ENCODE results near the gene SORCS1.

SORCS1 gene

GRCh38 chr10:106682175-106682574 lies 482.3 kb downstream of the SORCS1 start:
- no peaks in the 10 kb centered on the region for H3K27me3 ChIP-seq (ENCODE audit: low read depth, low read length)
- H3K9me3 ChIP-seq (ENCODE audit: control insufficient read depth in 1 of 2, low read length in 2 of 2): no peaks in the 10 kb centered on the region
- no peaks in the 10 kb centered on the region for H3K36me3 ChIP-seq (ENCODE audit: control insufficient read depth in 1 of 2, insufficient read depth in 2 of 2, low read length in 2 of 2)
- no peak overlapping the region for H3K4me3 ChIP-seq (ENCODE audit: low read depth in 1 of 2, low read length in 2 of 2)
- H3K4me1 ChIP-seq (ENCODE audit: control insufficient read depth in 1 of 2, insufficient read depth in 2 of 2, low read length in 2 of 2): no peaks in the 10 kb centered on the region
- no peak overlapping the region for H3K27ac ChIP-seq (ENCODE audit: low read length)

- H3K27me3 ChIP-seq (ENCODE audit: low read depth, low read length): no peaks in the 10 kb centered on the region
- H3K4me3 ChIP-seq (ENCODE audit: low read depth in 1 of 2, low read length in 2 of 2): no peak overlapping the region
- H3K4me1 ChIP-seq (ENCODE audit: control insufficient read depth in 1 of 2, insufficient read depth in 2 of 2, low read length in 2 of 2): no peaks in the 10 kb centered on the region
- H3K27ac ChIP-seq (ENCODE audit: low read length): no peak overlapping the region
- no peaks in the 10 kb centered on the region for H3K36me3 ChIP-seq (ENCODE audit: control insufficient read depth in 1 of 2, insufficient read depth in 2 of 2, low read length in 2 of 2)
- H3K9me3 ChIP-seq (ENCODE audit: control insufficient read depth in 1 of 2, low read length in 2 of 2): no peaks in the 10 kb centered on the region
Observed at GRCh38 chr10:106680061-106680460, 484.4 kb downstream of the SORCS1 start.

GRCh38 chr10:106679314-106679713 lies 485.2 kb downstream of the SORCS1 start:
- H3K27ac ChIP-seq (ENCODE audit: low read length): no peak overlapping the region
- H3K27me3 ChIP-seq (ENCODE audit: low read depth, low read length): no peaks in the 10 kb centered on the region
- H3K36me3 ChIP-seq (ENCODE audit: control insufficient read depth in 1 of 2, insufficient read depth in 2 of 2, low read length in 2 of 2): no peaks in the 10 kb centered on the region
- H3K4me1 ChIP-seq (ENCODE audit: control insufficient read depth in 1 of 2, insufficient read depth in 2 of 2, low read length in 2 of 2): no peaks in the 10 kb centered on the region
- no peak overlapping the region for H3K4me3 ChIP-seq (ENCODE audit: low read depth in 1 of 2, low read length in 2 of 2)
- H3K9me3 ChIP-seq (ENCODE audit: control insufficient read depth in 1 of 2, low read length in 2 of 2): no peaks in the 10 kb centered on the region

GRCh38 chr10:106672517-106673175 lies 491.9 kb downstream of the SORCS1 start:
- H3K36me3 ChIP-seq (ENCODE audit: control insufficient read depth in 1 of 2, insufficient read depth in 2 of 2, low read length in 2 of 2): no peaks in the 10 kb centered on the region
- no peak overlapping the region for H3K27ac ChIP-seq (ENCODE audit: low read length)
- no peaks in the 10 kb centered on the region for H3K9me3 ChIP-seq (ENCODE audit: control insufficient read depth in 1 of 2, low read length in 2 of 2)
- no peaks in the 10 kb centered on the region for H3K4me1 ChIP-seq (ENCODE audit: control insufficient read depth in 1 of 2, insufficient read depth in 2 of 2, low read length in 2 of 2)
- no peaks in the 10 kb centered on the region for H3K27me3 ChIP-seq (ENCODE audit: low read depth, low read length)
- no peak overlapping the region for H3K4me3 ChIP-seq (ENCODE audit: low read depth in 1 of 2, low read length in 2 of 2)

- no peak overlapping the region for H3K4me3 ChIP-seq (ENCODE audit: low read depth in 1 of 2, low read length in 2 of 2)
- H3K27ac ChIP-seq (ENCODE audit: low read length): no peak overlapping the region
- H3K4me1 ChIP-seq (ENCODE audit: control insufficient read depth in 1 of 2, insufficient read depth in 2 of 2, low read length in 2 of 2): no peaks in the 10 kb centered on the region
- H3K27me3 ChIP-seq (ENCODE audit: low read depth, low read length): no peaks in the 10 kb centered on the region
- H3K36me3 ChIP-seq (ENCODE audit: control insufficient read depth in 1 of 2, insufficient read depth in 2 of 2, low read length in 2 of 2): no peaks in the 10 kb centered on the region
- H3K9me3 ChIP-seq (ENCODE audit: control insufficient read depth in 1 of 2, low read length in 2 of 2): peaks cover 0 to 2% of the 10 kb centered on the region in 2 donors
Observed at GRCh38 chr10:106661767-106662140, 502.8 kb downstream of the SORCS1 start.

GRCh38 chr10:106661133-106661766 lies 503.3 kb downstream of the SORCS1 start:
- H3K4me3 ChIP-seq (ENCODE audit: low read depth in 1 of 2, low read length in 2 of 2): no peak overlapping the region
- H3K4me1 ChIP-seq (ENCODE audit: control insufficient read depth in 1 of 2, insufficient read depth in 2 of 2, low read length in 2 of 2): no peaks in the 10 kb centered on the region
- H3K36me3 ChIP-seq (ENCODE audit: control insufficient read depth in 1 of 2, insufficient read depth in 2 of 2, low read length in 2 of 2): no peaks in the 10 kb centered on the region
- no peak overlapping the region for H3K27ac ChIP-seq (ENCODE audit: low read length)
- H3K27me3 ChIP-seq (ENCODE audit: low read depth, low read length): no peaks in the 10 kb centered on the region
- peaks cover 0 to 2% of the 10 kb centered on the region in 2 donors for H3K9me3 ChIP-seq (ENCODE audit: control insufficient read depth in 1 of 2, low read length in 2 of 2)

GRCh38 chr10:106660550-106660949 lies 504.0 kb downstream of the SORCS1 start:
- no peaks in the 10 kb centered on the region for H3K27me3 ChIP-seq (ENCODE audit: low read depth, low read length)
- peaks cover 0 to 2% of the 10 kb centered on the region in 2 donors for H3K9me3 ChIP-seq (ENCODE audit: control insufficient read depth in 1 of 2, low read length in 2 of 2)
- no peak overlapping the region for H3K27ac ChIP-seq (ENCODE audit: low read length)
- no peaks in the 10 kb centered on the region for H3K4me1 ChIP-seq (ENCODE audit: control insufficient read depth in 1 of 2, insufficient read depth in 2 of 2, low read length in 2 of 2)
- H3K36me3 ChIP-seq (ENCODE audit: control insufficient read depth in 1 of 2, insufficient read depth in 2 of 2, low read length in 2 of 2): no peaks in the 10 kb centered on the region
- no peak overlapping the region for H3K4me3 ChIP-seq (ENCODE audit: low read depth in 1 of 2, low read length in 2 of 2)

GRCh38 chr10:106655636-106656035 lies 508.9 kb downstream of the SORCS1 start:
- Histone ChIP-seq H3K36me3 (ENCODE audit: control insufficient read depth in 1 of 2, insufficient read depth in 2 of 2, low read length in 2 of 2) (no peaks in the 10 kb centered on the region), H3K27me3 (ENCODE audit: low read depth, low read length) (no peaks in the 10 kb centered on the region), H3K4me1 (ENCODE audit: control insufficient read depth in 1 of 2, insufficient read depth in 2 of 2, low read length in 2 of 2) (no peaks in the 10 kb centered on the region), H3K27ac (ENCODE audit: low read length) (no peak overlapping the region), H3K4me3 (ENCODE audit: low read depth in 1 of 2, low read length in 2 of 2) (no peak overlapping the region), H3K9me3 (ENCODE audit: control insufficient read depth in 1 of 2, low read length in 2 of 2) (no peaks in the 10 kb centered on the region)

- no peaks in the 10 kb centered on the region for H3K36me3 ChIP-seq (ENCODE audit: control insufficient read depth in 1 of 2, insufficient read depth in 2 of 2, low read length in 2 of 2)
- H3K27me3 ChIP-seq (ENCODE audit: low read depth, low read length): no peaks in the 10 kb centered on the region
- H3K4me1 ChIP-seq (ENCODE audit: control insufficient read depth in 1 of 2, insufficient read depth in 2 of 2, low read length in 2 of 2): no peaks in the 10 kb centered on the region
- no peak overlapping the region for H3K4me3 ChIP-seq (ENCODE audit: low read depth in 1 of 2, low read length in 2 of 2)
- H3K9me3 ChIP-seq (ENCODE audit: control insufficient read depth in 1 of 2, low read length in 2 of 2): no peaks in the 10 kb centered on the region
- no peak overlapping the region for H3K27ac ChIP-seq (ENCODE audit: low read length)
Observed at GRCh38 chr10:106655165-106655564, 509.3 kb downstream of the SORCS1 start.

GRCh38 chr10:106652279-106652678 lies 512.2 kb downstream of the SORCS1 start:
- no peaks in the 10 kb centered on the region for H3K9me3 ChIP-seq (ENCODE audit: control insufficient read depth in 1 of 2, low read length in 2 of 2)
- H3K36me3 ChIP-seq (ENCODE audit: control insufficient read depth in 1 of 2, insufficient read depth in 2 of 2, low read length in 2 of 2): no peaks in the 10 kb centered on the region

GRCh38 chr10:106648534-106649481 lies 515.7 kb downstream of the SORCS1 start:
- H3K27me3 ChIP-seq (ENCODE audit: low read depth, low read length): no peaks in the 10 kb centered on the region
- H3K27ac ChIP-seq (ENCODE audit: low read length): no peak overlapping the region
- H3K36me3 ChIP-seq (ENCODE audit: control insufficient read depth in 1 of 2, insufficient read depth in 2 of 2, low read length in 2 of 2): no peaks in the 10 kb centered on the region
- no peak overlapping the region for H3K4me3 ChIP-seq (ENCODE audit: low read depth in 1 of 2, low read length in 2 of 2)
- H3K4me1 ChIP-seq (ENCODE audit: control insufficient read depth in 1 of 2, insufficient read depth in 2 of 2, low read length in 2 of 2): no peaks in the 10 kb centered on the region
- H3K9me3 ChIP-seq (ENCODE audit: control insufficient read depth in 1 of 2, low read length in 2 of 2): no peaks in the 10 kb centered on the region

More at GRCh38 chr10:106652279-106652678, 512.2 kb downstream of the SORCS1 start:
- Histone ChIP-seq H3K27me3 (ENCODE audit: low read depth, low read length) (no peaks in the 10 kb centered on the region), H3K4me3 (ENCODE audit: low read depth in 1 of 2, low read length in 2 of 2) (no peak overlapping the region), H3K27ac (ENCODE audit: low read length) (no peak overlapping the region), H3K4me1 (ENCODE audit: control insufficient read depth in 1 of 2, insufficient read depth in 2 of 2, low read length in 2 of 2) (no peaks in the 10 kb centered on the region)
